DMS 273 (cell line): ENCODE results near the gene AHDC1.
"Not testable (repeated sequence)": the region's sequence is repeated elsewhere in the genome, so short reads cannot be mapped to it uniquely, and the experiment has no call there.

Experiments
- DNase-seq: peaks from one replicate; lab custom pipeline; 2025; ENCODE audit not compliant: unreplicated experiment; lab: John Stamatoyannopoulos, UW

The AHDC1 gene

DNA sequence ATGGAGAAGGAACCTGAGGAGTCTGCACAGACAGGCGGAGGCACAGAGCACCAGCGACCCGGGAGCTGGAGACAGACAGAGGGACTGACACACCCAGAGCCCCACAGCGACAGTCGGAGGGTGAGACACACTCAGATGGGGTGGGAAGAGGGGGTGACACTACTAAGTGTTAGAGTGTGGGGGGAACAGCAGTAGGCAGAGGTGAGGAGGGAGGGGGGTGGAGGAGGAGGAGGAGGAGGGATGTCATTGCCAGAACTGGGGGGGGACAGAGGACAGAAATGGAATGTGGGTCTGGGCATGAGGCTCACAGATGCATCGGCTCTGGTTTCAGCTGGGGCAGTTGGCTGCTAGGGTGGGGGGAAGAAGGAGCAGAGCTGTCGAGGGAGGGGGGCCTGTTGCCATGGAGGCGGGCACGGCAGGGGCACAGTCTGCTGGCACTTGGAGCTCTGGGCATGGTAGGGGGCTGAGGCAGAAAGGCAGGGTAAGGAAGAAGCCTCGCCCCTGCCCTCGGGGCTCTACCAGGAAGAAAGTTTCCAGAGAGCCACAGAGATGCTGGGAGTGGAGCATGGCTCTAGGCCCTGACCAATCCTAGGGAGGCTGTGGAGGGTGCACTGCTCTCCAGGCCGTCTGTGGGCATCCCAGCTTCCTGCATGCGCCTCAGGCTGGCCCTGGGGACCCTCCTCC, 37.3 kb downstream of the AHDC1 start:
- DNase-seq = peak; percentile 77

DNA sequence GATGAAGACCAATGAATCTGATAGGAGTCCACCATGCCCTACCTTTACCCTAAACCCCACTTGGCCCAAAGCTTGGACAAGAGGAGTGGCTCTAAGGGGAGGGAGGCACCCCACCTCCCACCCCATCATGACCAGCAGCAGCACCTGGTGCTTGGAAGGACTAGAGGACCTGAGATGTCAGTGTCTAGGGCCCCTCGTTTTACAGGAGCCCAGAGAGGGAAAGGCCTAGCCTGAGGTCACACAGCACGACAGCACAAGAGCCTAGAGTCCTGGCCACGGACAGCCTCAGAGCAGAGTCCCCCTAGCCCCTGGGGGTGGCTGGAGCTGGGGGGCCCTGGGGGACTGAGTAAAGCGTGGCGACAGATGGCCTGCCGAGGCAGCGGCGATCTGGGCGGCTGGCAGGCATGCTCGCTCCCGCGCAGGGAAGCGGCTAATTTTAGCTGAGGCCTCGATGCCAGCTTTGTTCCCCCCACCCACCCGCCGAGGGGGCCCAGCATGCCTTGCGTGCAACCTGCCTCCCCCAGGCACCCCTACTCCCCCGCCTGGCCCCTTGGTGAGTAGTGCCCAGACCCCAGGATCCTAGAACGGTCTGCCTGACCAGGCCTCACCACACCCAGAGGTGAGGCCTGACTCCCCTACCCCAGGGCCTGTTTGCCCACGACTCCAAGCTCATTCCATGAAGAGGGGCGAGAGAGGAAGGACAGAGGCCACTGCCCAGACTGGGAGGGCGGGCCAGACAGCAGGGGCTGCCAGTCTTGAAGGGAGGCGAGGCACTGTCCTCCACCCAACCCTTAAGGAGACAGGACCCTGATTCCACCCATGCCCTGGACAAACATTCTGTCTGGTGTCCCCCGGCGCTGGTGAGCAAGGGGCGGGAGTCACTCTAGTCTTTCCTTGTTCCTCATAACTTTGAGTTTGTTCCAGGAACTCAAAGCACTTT, 39.0 kb downstream of the AHDC1 start:
- DNase-seq = peak; percentile 65

DNA sequence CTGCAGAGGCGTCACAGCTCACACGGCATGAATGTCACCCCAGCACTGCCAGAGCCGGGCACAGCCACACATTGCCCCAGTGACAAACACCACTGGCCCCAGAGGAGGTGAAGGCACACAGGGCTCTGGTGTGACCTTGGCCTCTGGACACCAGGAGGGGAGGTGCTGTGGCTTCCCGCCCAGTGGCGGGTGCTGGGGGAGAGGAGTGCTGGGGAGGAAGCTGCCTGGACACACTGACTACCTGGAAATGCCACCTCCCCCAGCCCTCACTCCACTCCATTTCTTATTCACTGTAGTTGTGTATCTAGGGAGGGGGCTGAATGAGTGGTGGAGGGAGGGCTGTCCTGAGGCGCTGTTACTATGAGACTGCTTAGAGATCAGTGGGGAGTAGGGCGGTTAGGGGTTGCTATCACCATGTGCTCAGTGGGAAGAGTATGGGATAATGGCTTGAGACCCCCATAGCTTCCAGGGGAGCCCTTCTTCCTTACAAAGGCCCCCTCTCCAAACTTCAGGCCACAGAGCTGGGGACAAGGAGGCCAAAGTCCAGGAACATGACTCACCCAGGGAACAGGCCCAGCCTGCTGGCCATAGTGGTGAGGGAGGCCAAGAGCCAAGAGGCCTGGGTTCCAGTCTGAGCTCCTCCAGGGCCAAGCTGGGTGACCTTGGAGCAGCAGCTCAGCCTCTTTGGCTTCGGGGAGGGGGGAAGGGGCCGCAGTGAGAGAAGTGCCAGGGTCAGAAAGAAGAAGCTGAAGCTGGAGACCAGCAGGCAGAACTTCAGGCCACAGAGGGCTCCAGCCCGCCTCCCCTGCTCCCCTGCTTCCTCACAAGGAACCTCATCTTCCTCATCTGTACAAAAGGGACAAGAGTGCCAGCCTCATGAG, 40.1 kb downstream of the AHDC1 start:
- no peak for DNase-seq

DNA sequence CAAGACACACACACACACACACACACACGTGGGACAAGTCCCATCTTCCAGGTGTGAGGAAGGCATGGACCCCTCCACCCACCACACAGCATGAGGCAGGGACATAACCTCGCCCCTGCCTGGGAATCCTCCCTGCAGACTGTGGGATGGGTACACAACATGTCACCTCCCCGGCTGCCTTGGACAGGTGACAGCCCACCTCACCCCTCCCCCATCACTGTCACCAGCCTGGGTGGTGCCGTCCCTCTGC, 40.7 kb downstream of the AHDC1 start:
- no peak for DNase-seq

DNA sequence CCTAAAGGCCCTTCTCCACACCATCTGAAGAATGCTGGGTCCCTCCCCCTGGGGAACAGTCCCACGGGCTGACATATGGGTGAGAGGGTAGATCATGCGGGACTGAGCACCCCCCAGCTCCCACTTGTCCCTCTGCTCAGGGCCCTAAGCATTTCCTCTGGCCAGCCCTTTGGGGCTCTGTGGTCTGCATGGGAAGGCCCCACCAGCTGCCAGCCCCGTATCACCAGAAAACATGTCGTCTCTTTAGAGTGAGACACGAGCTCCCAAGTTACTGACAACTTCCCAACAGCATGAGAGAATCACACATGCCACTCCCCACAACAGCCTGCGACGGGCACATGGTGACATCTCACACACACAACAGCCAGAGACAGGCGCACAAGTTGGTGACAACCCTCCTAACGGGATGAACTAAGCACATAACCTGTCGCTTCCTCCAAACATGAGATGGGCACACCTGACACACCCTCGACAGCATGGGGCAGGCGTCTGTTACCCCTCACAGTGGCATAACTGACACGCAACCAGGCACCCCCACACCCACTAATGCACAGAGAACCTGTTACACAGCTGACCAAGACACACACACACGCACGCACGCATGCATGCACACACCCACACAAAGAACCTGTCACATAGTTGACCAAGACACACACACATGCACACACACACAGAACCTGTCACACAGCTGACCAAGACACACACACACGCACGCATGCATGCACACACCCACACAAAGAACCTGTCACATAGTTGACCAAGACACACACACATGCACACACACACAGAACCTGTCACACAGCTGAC, 41.2 kb downstream of the AHDC1 start:
- DNase-seq = no peak

DNA sequence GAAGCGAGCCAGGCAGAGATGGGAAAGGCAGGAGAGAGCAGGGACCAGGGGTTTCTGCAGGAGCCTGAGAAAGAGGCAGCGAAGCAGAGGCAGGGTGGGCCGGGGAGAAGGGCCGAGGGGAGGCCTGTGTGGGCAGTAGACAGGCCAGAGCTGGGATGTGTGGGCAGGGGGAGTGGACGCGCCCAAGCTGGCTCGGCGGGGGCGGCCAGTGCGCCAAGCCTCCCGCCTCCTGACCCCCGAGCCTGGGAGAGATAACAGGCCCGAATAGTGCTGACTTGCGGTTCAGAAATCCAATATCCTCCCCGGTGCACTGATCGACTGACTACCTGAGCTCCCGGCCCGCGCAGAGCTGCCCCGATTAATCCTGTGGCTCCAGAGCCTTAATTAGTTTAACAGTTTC, 41.9 kb downstream of the AHDC1 start:
- DNase-seq = no peak

DNA sequence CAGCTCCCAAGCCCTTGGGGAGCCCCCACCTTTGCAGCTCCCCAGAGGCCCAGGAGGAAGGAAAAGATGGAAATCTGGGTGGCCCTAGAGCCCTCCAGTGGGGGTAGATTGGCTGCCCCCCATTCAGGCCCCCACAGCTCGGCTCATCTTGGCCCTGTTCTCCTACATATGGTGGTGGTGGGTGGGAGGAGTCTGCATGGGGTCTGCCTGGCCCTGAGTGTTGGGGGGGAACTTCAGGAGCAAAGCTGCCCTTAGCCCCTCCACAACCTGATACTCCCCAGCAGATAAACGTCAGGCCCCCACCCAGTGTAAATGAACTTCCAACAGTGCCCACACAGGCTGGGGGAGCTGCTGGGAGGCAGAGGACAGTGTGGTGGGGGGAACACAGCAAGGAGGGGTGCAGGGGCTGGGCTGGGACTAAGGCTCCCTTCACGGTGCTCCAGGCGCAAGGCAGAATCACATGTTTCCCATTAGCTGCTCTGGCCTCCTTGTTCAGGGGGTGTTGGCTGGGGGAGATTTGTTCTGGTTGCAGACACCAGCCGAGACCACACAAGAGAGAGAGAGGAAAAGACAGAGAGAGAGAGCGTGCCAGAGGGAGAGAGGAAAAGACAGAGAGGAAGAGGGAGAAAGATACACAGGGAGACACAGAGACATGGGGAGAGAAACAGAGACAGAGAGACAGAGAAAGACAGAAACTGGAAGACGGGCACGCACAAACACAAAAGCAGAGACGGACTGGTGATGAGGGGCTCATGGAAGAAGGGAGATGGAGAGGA, 42.6 kb downstream of the AHDC1 start:
- no peak for DNase-seq

DNA sequence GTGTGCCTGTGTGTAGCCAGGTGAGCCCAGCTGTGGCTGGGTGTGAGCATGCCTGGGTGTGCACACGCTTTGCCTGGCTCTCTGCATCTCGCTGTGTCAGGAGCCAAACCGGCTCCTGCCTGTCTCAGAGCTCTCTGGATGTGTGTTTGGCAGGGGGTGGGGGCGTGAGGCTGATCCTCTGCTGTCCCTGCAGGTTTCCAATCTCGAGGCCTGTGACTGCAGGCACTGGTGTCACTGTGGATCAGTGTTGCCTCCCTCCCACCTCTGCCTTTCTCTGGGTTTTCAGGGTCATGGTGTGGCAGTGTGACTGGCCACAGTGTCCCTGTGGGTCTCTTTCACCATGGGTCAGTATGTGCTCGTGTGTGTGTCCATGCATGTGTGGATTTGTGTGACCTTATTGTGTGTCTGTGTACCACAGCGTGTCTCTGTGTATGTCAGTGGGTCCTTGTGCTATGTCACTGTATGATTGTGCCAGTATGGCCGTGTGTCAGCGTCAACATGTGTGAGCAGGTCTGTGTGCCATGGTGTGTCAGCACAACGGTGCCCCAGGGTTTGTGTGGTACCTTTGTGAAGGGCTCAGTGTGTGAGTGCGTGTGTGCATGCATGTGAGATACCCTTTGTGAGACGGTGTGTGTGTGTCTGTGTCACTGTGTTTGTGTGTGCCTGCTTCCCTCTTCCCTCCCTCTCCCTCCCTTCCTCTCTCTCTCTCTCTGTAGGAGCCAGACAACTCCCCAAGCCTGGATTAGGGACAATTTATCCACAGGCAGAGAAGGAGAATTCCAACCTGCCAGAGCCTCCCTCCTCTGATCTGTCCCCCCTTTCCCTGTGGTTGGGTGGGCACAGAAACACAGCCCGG, 43.4 kb downstream of the AHDC1 start:
- no peak for DNase-seq

DNA sequence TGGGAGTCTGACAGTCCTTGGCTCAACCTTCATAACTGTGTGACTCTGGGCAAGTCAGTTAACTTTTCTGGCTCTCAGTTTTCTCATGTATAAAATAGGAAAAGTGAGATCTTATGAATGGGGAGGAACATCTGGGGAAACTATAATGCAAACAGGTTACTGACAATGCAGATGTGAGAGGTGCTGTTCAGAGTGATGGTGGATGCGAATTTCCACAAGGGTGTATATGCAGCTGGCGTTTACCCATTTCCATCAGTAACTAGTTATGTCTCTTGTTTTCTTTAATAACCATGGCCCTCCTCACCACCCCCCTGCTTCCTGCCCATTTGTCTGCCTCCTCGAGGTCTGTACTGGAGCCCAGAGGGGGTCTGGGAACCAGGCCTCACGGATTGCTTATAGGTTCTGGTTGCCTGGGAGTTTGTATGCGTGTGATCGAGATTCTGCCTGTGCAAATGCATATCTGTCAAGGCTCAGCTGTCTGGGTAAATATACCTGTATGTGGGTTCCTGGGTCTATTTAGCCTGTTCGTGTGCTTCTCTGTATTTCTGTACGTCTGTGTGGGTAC, 44.4 kb downstream of the AHDC1 start:
- DNase-seq = no peak

DNA sequence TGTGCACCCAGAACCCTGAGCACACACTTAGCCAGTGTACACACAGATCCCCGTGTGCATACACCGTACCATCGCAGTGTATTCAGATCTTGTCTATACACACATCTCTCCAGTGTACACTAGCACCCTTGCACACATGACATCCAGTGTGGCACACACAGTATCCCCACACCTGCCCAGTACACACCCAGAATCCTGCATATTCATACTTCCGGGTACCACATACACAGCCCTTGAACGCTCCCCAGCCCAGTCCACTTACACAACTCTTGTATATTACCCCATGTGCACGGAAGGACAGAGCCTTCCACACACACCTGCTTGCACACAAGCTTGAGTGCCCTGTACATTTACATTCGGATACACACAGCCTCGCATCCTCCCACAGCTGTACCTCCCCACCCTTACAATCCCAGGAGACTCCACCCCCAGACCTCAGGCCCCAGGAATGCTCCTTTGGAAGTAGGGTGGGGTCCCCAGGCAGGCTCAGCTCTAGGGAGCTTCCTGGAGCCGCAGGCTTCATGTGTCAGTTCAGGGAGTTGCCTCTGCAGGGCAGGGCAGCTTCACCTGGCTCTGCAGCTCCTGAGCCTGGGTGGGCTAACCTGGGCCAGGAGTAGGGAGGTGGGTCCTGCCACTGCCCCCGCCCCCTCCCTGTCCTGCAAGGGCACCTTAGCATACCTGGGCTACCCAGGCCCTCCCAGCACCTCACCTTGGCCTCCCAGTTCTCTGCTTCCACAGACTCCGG, 46.2 kb downstream of the AHDC1 start:
- no peak for DNase-seq

DNA sequence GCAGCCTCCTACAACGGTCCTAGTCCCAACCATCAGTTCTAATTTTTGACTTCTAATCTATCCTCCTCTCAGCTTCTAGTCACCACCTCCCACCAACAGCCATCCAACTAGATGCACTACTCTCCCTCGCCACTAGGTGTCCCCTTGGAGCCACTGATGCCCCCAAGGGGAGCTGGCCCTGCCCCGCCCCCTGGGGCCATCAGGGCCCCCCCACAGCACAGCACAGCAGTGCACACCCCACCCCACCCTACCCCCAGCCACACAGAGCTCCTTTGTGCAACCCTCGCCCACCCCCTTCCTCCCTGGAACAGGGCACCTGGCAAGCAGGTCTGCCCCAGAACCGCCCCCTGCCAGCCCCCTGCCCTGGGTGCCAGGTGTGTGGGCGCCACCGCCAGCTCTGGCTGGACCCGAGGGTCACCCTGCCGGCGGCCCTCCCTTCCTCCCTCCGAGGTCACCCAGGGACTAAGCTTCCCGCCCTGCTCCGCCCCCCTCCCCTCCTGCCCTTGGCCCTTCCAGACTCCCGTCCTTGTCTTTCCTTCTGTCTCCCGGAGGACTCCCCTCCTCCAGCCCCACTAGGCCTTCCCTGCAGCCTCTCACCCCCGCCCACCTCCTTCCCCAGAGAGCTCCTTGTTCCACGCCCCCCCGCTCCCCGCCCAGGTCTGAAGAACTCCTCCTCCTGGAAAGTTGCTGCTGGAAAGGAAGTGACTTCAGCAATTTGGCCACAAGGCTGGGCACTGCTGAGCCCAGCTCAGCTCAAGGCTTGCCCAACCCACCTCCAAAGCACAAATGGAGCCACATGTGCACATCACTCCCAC, 47.0 kb downstream of the AHDC1 start:
- DNase-seq = peak; percentile 92

DNA sequence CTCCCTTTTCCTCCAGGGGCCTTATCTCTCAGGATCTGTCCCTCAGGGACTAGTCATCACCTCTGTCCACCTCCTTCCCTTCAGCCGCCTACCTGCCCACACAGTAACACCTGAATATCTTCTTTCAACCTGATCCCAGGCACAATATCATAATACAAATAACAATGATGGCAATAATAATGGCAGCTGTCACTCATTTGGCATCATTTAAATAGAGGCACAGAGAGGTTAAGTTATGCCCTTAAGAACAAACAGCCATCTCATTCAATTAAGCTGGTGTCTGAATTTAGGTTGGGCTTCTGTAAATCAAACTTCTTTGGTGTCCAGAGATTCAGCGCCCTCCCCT, 47.5 kb downstream of the AHDC1 start:
- no peak for DNase-seq

DNA sequence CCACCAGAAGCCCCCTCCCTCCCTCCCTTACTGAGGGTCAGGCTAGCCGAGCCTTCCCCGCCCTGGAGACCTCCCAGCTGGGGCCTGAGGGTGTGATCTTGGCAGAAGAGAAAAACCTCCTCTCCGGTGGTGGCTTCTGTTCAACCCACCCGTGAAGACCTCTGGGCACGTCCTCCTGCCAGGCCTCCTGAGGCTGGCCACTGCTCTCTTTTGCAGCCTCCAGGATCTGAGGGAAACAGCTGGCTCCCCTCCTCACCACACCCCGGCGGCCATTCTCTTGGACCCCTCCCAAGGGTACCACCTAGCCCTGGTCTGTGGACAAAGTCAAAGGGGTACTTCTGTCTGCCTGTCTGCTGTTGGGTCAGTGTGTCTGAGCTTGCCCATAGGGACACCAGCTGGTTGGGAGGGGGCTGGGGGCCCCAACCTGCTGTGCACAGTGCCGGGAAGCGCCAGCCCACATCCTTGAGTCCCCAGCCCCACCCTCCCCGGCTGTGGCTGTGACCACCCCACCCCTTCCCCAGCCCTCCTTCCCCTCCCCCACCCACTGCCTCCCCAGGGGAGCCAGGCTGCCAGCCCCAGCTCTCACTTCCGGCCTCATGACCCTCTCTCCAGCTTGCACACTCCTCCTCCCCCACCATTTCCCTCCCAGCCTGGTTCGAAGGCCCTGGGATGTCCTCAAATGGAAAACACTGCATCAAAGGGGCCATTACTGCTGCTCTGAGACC, 48.1 kb downstream of the AHDC1 start:
- peak; percentile 61 for DNase-seq

DNA sequence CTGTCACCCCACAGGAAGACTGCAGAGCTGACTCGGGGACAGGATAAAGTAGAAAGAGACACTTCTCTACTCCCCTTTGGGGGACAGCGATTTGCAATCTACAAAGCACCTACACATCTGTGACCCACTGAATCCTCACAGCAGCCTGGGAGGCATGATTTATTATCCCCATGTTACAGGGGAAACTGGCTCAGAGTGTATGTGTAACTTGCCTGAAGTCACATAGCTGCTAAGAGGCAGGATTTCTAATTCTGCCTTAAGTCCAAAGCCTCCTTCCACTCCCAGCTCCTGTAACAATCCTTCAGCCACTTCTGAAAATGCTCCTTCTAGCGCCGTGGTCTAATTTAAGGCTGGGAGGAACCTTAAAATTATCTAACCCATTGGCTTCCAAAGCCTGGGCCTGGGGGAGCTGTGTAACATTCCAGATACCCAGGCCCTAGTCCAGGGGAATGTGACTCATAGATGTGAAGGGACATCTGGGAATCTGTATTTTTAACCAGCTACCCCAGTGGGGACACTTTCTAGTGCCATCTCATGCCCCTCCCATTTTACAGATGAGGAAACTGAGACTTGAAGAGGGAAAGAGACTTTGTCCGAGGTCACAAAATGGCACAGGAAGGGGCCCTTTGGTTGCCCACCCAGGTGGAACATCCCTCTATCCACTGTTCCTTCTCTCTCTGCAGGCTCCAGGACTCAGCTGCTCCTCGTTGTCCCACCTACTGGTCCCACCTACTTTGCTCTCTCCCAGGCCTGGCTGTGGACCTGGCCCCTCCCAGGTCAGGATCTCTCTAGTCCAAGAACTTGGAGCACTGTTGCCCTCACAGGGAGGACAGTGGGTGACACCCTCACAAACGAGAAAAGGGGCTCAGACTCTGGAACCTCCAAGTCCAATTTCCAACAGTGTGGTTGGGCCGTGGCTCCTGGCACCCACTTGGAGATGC, 48.9 kb downstream of the AHDC1 start:
- DNase-seq = no peak

DNA sequence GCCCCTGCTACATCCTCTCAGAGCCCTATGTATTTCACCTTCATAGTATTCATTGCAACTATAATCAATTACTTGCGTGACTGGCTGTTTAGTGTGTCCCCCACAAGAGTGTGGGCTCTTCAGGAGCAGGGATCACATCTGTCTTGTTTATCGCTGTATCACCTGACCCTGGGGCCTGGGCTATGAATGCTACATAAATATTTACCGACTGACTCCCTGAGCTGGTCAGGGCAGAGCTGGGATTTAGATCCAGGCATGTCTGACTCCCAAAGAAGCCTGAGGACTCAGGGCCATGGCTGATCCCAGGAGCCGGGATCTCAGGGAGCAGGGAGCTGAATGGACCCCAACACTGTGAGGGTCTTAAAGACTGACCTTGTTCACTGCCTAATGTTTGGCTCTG, 49.7 kb downstream of the AHDC1 start:
- no peak for DNase-seq

DNA sequence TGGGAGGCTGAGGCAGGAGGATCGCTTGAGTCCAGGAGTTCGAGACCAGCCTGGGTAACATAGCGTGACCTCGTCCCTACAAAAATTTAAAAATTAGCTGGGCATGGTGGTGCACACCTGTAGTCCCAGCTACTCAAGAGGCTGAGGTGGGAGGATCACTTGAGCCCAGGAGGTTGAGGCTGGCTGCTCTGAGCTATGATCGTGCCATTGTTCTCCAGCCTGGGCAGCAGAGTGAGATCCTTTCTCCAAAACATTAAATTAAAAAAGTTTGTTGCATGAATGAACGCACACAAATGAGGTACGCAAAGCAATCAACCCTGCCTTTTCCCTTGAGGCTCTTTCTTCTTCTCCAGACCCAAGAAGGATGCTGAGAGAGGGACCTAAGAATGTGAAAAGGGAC, 50.1 kb downstream of the AHDC1 start:
- DNase-seq = not testable (repeated sequence)
